Stomach (tissue), 4 donors: Measurements from ENCODE around the gene CIZ1.

Experiments
- POLR2A ChIP-seq, 4 donors: fragments of 450-650 bp; IDR thresholded peaks; one replicate each; pipeline ENCODE4 v1.6.1; 2016; ENCODE audit warnings: antibody characterized with exemption in 4 of 4, control low read depth in 2 of 4, mild to moderate bottlenecking in 1 of 4, moderate library complexity in 1 of 4
- POLR2AphosphoS5 ChIP-seq, 3 donors: sonication (generic); formaldehyde crosslinking; IDR thresholded peaks; one replicate each; pipeline ENCODE4 v1.6.1; 2016; ENCODE audit warnings: antibody characterized with exemption in 3 of 3
- TF ChIP-seq, protein P1 (sequence below), 7 experiments: fragments of 450-650 bp in 4 of 7; fragments of 200-600 bp in 3 of 7; sonication (generic) in 3 of 7; IDR thresholded peaks; one replicate each; pipeline ENCODE4 v1.5.1; 2016 to 2019; ENCODE audit warnings: antibody characterized with exemption in 7 of 7, control low read depth in 2 of 7, mild to moderate bottlenecking in 1 of 7

- TF ChIP-seq, protein P1, sequence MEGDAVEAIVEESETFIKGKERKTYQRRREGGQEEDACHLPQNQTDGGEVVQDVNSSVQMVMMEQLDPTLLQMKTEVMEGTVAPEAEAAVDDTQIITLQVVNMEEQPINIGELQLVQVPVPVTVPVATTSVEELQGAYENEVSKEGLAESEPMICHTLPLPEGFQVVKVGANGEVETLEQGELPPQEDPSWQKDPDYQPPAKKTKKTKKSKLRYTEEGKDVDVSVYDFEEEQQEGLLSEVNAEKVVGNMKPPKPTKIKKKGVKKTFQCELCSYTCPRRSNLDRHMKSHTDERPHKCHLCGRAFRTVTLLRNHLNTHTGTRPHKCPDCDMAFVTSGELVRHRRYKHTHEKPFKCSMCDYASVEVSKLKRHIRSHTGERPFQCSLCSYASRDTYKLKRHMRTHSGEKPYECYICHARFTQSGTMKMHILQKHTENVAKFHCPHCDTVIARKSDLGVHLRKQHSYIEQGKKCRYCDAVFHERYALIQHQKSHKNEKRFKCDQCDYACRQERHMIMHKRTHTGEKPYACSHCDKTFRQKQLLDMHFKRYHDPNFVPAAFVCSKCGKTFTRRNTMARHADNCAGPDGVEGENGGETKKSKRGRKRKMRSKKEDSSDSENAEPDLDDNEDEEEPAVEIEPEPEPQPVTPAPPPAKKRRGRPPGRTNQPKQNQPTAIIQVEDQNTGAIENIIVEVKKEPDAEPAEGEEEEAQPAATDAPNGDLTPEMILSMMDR (IDR thresholded peaks at IDR 0.05) = no peak
- no peak for TF ChIP-seq POLR2A (IDR thresholded peaks at IDR 0.05)
- no peak for TF ChIP-seq POLR2AphosphoS5 (IDR thresholded peaks at IDR 0.05)
Measured at GRCh38 chr9:128145951-128146351, 45.4 kb downstream of the CIZ1 start.
